Measurements from ENCODE around the gene CAMSAP2.

- TF ChIP-seq POLR2A (IDR thresholded peaks at IDR 0.05), result no peak
- TF ChIP-seq CTCF (IDR thresholded peaks at IDR 0.05), result no peak
Measured at GRCh38 chr1:200819726-200820125, 81.0 kb downstream of the CAMSAP2 start.
